GM18526 (cell line): ENCODE results near the gene CTBP1.
A peak's percentile ranks its signal among the peaks of the same experiment; 100 is the strongest.

Source experiments
- POLR2A ChIP-seq: IDR thresholded peaks from 3 replicates; pipeline ENCODE4 v1.6.1; 2011; ENCODE audit not compliant: insufficient read length; ENCODE audit errors: extremely low read depth

Gene CTBP1

GRCh38 chr4:1246901-1247863 is 1.7 kb downstream of the CTBP1 start:
- TF ChIP-seq POLR2A = peak; percentile 21

- TF ChIP-seq POLR2A = no peak
Measured at GRCh38 chr4:1246111-1246881, 2.6 kb downstream of the CTBP1 start.

GRCh38 chr4:1245481-1246051 is 3.4 kb downstream of the CTBP1 start:
- TF ChIP-seq POLR2A = no peak

- TF ChIP-seq POLR2A = no peak
Measured at GRCh38 chr4:1244978-1245471, 3.9 kb downstream of the CTBP1 start.

- TF ChIP-seq POLR2A = no peak
Measured at GRCh38 chr4:1244081-1244977, 4.6 kb downstream of the CTBP1 start.

- no peak for TF ChIP-seq POLR2A
Measured at GRCh38 chr4:1243451-1244080, 5.4 kb downstream of the CTBP1 start.

- TF ChIP-seq POLR2A = no peak
Measured at GRCh38 chr4:1242506-1243450, 6.2 kb downstream of the CTBP1 start.

GRCh38 chr4:1241936-1242505 is 6.9 kb downstream of the CTBP1 start:
- no peak for TF ChIP-seq POLR2A

- no peak for TF ChIP-seq POLR2A
Measured at GRCh38 chr4:1241466-1241935, 7.4 kb downstream of the CTBP1 start.

- no peak for TF ChIP-seq POLR2A
Measured at GRCh38 chr4:1240721-1241465, 8.0 kb downstream of the CTBP1 start.

- TF ChIP-seq POLR2A = no peak
Measured at GRCh38 chr4:1239950-1240307, 9.0 kb downstream of the CTBP1 start.

GRCh38 chr4:1239141-1239949 is 9.6 kb downstream of the CTBP1 start:
- TF ChIP-seq POLR2A = no peak

GRCh38 chr4:1238676-1239000 is 10.3 kb downstream of the CTBP1 start:
- no peak for TF ChIP-seq POLR2A
